Body of pancreas (tissue), 4 donors: ENCODE measurements around the gene CYP21A2.
"Not testable (repeated sequence)": the region's sequence is repeated elsewhere in the genome, so short reads cannot be mapped to it uniquely, and the experiment has no call there.

ENCODE experiments used
- POLR2A ChIP-seq, 3 donors: fragments of 450-650 bp; IDR thresholded peaks; one replicate each; pipeline ENCODE4 v1.6.1; 2016; ENCODE audit warnings: antibody characterized with exemption in 3 of 3, mild to moderate bottlenecking in 2 of 3
- TF ChIP-seq, protein P1 (sequence below), 7 experiments: fragments of 450-650 bp in 4 of 7; fragments of 200-600 bp in 3 of 7; sonication (generic) in 3 of 7; IDR thresholded peaks; one replicate each; pipeline ENCODE4 v1.5.1; 2016 to 2019; ENCODE audit warnings: antibody characterized with exemption in 7 of 7

DNA sequence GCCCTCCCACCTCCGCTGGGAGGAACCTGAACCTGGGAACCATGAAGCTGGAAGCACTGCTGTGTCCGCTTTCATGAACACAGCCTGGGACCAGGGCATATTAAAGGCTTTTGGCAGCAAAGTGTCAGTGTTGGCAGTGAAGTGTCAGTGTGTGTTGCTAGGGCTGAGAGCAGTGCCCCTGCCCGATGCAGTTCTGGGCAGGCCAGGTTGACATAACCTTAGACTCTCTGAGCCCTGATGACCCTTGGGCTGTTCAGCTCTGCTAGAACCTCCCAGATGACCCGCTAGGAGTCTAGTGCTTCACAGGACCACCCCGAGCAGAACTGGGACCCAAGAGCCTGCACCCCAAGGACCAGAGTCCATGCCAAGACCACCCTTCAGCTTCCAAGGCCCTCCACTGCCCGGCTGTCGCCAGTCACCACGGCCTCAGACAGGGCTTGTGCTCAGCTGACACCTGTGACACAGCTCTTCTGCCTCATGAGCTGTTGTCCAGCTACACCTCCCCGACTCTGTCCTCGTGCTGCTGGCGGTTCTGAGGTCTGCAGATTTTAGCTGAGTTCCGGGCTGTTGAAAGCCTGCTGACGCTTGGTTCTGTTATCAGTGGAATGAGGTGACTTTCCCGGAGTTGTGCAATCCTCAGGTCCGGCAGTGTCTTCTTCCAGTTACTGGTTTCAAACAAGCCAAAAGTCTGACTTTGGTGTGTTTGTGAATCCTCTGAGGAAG lies 35.5 kb upstream of the CYP21A2 start:
- TF ChIP-seq, protein P1, sequence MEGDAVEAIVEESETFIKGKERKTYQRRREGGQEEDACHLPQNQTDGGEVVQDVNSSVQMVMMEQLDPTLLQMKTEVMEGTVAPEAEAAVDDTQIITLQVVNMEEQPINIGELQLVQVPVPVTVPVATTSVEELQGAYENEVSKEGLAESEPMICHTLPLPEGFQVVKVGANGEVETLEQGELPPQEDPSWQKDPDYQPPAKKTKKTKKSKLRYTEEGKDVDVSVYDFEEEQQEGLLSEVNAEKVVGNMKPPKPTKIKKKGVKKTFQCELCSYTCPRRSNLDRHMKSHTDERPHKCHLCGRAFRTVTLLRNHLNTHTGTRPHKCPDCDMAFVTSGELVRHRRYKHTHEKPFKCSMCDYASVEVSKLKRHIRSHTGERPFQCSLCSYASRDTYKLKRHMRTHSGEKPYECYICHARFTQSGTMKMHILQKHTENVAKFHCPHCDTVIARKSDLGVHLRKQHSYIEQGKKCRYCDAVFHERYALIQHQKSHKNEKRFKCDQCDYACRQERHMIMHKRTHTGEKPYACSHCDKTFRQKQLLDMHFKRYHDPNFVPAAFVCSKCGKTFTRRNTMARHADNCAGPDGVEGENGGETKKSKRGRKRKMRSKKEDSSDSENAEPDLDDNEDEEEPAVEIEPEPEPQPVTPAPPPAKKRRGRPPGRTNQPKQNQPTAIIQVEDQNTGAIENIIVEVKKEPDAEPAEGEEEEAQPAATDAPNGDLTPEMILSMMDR (IDR thresholded peaks at IDR 0.05): not testable (repeated sequence)
- not testable (repeated sequence) for TF ChIP-seq POLR2A (IDR thresholded peaks at IDR 0.05)
